HG02588 (cell line): Measurements from ENCODE around the gene FUCA2.
"Not testable (repeated sequence)": the region's sequence is repeated elsewhere in the genome, so short reads cannot be mapped to it uniquely, and the experiment has no call there.

Experiments
- ATAC-seq: cut with Tn5 transposase; IDR thresholded peaks from one replicate; pipeline ENCODE4 v1.9.1; 2021; ENCODE audit warnings: mild to moderate bottlenecking, moderate library complexity; ENCODE audit not compliant: unreplicated experiment

FUCA2 gene

GRCh38 chr6:143505111-143505510, 6.4 kb downstream of the FUCA2 start:
- ATAC-seq, result no peak

- no peak for ATAC-seq
Measured at GRCh38 chr6:143504369-143504768, 7.2 kb downstream of the FUCA2 start.

GRCh38 chr6:143501851-143502250, 9.7 kb downstream of the FUCA2 start:
- no peak for ATAC-seq

GRCh38 chr6:143498428-143498827, 13.1 kb downstream of the FUCA2 start:
- no peak for ATAC-seq

DNA sequence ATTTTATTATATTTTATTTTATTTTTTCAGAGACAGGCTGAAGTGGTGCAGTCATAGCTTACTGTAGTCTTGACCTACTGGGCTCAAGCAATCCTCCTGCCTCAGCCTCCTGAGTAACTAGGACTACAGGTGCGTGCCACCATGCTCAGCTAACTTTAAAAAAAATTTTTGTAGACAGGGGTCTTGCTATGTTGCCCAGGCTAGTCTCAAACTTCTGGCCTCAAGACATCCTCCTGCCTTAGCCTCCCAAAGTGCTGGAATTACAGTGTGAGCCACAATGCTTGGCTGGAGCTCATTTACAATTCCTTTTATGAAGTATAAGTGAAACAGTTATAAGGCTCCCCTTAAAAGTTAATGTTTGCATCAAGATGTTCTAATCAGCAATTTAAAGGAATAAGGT, 14.5 kb downstream of the FUCA2 start:
- ATAC-seq, result no peak

GRCh38 chr6:143490775-143491174, 20.7 kb downstream of the FUCA2 start:
- ATAC-seq, result no peak

DNA sequence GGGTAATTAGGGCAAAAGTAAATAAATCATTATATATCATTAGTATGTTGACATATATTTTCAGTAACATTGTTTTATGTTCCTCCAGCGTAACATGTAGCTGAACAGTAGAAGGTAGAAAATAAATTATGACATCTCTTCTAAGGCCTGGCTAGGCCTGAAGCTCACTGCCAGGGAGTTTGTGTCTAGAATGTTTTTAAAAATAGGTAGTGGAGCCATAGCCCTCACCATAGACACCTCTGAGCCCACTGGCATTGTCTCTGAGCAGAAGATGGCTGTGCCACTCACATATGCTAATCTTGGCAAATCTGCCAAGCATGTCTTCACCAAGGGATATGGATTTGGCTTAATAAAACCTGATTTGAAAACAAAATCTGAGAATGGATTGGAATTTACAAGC, 21.3 kb downstream of the FUCA2 start:
- no peak for ATAC-seq

DNA sequence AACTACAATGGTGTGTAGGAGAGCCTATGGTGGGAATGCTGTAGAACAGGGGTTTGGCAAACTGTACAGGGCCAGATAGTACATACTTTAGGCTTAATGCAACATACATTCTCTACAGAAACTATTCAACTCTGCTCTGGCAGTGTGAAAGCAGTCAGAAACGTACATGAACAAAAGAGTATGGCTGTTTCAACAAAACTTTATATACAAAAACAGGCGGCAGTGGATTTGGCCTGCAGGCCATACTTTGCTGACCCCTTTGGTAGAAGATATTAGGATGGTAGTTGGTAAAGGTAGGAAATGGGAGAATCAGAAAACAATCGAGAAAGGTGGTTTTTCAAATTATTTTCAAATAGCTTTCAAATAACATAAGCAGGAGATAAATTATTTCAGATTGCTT, 24.8 kb downstream of the FUCA2 start:
- no peak for ATAC-seq

- ATAC-seq, result no peak
Measured at GRCh38 chr6:143485967-143486366, 25.6 kb downstream of the FUCA2 start.

DNA sequence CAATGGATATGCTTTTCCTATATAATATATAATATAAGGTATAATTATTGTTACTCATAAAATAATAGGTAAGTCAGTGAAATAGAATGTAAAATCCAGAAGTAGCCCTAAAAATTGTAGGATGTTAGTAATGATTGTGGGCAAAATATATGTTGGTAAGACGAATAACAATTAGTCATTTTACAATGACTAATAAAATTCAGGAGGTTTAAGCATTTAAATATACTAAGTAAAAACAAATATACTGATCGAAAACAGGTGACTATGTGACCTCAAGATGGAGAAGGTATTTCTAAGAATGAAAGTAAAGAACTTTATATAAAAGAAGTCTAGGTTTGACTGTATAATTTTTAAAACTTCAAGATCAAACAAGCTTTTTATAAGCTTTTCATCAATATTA, 28.9 kb downstream of the FUCA2 start:
- no peak for ATAC-seq

GRCh38 chr6:143478479-143479062, 32.9 kb downstream of the FUCA2 start:
- ATAC-seq, result no peak

DNA sequence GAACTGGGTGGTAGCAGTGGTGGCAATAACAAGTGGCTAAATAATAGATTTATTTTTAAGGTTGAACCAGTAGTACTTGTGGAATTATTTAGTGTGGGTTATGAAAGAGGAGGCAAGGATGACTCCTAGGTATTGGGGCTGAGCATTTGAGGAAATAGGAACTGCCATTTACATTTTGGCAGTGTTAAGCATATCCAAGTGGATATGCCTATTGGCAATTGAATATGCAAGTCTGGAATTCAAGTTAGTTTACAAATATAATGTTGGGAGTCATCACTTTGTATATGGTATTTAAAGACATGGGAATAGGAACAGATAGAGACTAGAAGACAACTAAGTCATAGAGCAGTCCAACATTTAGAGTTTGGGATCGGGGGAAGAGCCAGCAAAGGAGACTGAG, 35.0 kb downstream of the FUCA2 start:
- ATAC-seq, result no peak

DNA sequence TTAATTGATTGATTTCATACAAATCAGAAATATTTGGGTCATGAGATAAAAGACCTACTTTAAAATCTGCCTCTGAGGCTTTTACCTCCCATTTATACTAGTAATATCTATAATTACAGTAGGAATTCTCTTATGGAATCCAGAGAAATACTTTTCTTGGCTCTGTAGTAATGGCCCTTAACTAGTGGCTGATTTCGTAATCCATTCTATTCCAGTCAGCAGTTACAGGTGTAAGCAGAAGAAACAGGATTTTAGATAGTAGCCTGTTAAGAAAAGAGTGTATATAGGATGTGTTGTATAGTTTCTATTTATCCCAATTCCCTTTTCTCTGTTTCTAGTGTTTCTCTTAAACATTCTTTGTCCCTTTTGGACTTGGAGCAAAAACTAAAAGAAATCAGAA, 39.7 kb downstream of the FUCA2 start:
- no peak for ATAC-seq

DNA sequence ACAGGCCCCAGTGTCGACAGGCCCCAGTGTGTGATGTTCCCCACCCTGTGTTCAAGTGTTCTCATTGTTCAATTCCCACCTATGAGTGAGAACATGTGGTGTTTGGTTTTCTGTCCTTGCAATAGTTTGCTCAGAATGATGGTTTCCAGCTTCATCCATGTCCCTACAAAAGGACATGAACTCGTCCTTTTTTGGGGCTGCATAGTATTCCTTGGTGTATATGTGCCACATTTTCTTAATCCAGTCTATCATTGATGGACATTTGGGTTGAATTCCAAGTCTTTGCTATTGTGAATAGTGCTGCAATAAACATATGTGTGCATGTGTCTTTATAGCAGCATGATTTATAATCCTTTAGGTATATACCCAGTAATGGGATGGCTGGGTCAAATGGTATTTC, 42.7 kb downstream of the FUCA2 start:
- ATAC-seq, result not testable (repeated sequence)

DNA sequence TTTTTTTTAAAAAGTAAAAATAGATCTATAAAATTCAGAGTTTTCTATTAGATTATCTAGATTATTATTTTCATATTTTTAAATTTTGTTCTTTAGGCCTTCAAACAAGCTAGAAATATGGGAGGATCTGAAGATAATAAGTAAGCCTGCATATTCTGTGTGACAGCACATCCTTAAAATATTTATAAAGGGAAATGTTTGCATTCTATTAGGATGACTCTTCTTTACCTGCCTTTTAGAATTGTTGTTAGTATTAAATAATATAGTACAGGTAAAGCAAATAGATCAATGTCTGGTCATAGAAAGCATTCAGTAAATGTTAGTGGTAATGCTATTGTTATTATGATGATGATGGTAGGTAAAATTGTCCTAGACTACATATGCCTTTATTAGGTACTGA, 43.5 kb downstream of the FUCA2 start:
- no peak for ATAC-seq

DNA sequence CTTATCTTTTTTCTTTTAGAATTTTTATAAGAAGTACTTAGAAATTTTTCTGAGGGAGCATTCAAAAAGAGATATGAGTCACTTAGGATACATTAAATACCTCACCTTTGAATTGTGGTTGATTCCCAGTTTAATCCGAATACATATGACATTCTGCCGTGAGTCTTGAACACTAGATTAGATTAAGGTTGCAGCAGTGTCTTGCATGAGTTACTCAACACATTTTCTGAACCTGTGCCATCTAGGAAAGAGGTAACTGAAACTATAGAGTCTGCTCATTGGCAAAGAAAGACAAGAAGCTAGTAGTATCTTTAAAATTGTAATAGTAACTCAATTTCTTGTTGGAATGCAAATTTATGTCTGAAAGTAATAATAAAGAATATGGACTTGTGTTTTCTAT, 46.0 kb downstream of the FUCA2 start:
- no peak for ATAC-seq

DNA sequence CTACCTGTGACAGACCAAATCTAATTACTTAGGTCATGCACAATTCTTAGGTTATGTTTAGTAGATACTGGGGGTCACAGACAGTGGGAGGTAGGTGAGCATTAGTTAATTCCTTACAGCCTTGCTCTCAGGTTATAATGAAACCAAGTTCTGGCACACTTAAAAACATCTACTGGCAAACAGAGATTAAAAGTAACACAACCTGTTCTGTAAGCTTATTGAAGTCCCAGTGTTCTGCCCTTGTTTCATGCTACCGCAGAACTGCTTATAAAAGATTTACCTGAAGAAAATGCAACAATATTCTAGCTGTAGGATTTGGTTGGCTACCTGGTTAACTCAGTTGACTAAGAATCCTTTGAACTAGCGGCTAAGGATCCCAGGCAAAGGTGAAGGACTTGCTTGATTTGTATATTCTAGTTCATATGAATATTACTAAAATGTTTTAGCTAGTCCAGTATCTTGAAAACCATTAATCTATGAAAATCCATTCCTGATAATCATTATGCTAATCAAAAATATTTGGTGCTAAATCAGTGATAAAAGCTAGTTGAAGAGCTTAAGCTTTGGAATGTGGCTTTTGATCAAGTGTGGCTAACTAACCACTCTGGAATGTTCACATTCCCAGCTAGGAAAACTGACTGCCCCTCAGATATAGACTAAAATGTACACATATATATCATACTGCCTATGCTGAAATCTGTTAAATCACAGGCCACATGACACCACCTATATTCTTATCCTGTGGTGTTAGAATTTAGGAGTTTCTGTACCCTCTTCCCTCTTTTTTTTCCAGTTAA, 53.8 kb downstream of the FUCA2 start:
- no peak for ATAC-seq

DNA sequence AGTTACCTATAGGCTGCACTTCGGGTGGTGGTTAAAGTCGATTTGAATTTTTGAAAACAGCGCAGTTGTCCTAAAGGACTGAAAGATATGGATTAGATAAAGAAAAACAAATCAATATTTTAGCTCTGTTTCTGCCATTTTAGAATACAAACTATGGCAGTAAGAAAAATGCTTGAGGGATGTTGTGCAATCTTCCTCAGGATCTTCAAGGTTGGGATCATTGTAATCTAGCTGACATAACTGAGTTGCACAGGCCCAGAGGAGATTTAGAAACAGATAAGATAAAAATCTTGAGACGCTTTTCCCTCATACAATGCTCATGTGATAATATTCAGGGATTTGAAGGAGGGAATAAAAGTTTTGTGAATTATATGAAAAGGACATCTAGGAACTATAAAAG, 60.0 kb downstream of the FUCA2 start:
- ATAC-seq, result no peak

GRCh38 chr6:143450453-143451371, 60.8 kb downstream of the FUCA2 start, which contains the start of the genes ADAT2 and PEX3:
TSS of gene ADAT2 (minus strand) at chr6:143450695. CDS start at chr6:143450658, 37 bp downstream.
TSS of gene PEX3 (plus strand) at chr6:143450805. CDS start at chr6:143451043, 238 bp downstream.
- peak; percentile 98 for ATAC-seq

DNA sequence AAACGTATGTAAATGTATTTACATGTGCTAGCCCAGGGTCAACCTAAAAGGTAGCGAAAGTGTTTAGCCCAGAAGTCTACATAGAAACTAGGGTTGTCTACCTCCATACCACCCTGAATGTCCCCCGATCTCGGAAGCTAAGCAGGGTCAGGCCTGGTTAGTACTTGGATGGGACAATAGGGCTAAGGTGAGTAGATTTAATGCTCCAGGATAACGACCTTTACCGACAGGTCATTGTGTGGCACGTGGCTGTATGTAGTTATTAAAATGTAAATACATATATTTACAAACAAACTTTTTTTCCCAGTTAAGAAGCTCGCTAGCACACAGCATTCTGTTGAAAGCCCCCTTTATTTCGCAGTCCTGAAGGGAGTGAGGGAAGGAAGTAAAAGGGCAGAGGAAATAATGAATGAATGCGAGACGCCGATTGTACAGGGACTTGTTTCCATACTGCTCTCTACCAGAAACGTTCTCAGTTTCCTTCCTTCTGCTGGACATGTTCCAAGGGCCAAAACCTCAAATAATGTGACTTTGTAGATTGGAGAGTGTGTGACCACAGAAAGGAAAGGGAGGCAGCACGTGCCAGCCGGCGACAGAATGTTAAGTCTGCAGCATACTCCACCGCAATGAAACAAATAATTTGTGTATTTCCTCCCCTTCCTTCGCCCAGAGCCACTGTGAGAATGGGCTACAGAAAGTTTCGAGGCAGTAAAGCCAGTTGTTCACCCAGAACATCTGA, 61.6 kb downstream of the FUCA2 start:
- ATAC-seq, result peak; percentile 7
